Measurements from ENCODE around the gene CUTA. TPM values are rescaled to one million over a fixed set of nuclear protein-coding genes. Genes with fewer than 3 reads are reported as not detected.
A peak's percentile ranks its signal among the peaks of the same experiment; 100 is the strongest.

Gene CUTA
- total RNA-seq, 1 experiment from 2014 or later: 257 TPM

DNA sequence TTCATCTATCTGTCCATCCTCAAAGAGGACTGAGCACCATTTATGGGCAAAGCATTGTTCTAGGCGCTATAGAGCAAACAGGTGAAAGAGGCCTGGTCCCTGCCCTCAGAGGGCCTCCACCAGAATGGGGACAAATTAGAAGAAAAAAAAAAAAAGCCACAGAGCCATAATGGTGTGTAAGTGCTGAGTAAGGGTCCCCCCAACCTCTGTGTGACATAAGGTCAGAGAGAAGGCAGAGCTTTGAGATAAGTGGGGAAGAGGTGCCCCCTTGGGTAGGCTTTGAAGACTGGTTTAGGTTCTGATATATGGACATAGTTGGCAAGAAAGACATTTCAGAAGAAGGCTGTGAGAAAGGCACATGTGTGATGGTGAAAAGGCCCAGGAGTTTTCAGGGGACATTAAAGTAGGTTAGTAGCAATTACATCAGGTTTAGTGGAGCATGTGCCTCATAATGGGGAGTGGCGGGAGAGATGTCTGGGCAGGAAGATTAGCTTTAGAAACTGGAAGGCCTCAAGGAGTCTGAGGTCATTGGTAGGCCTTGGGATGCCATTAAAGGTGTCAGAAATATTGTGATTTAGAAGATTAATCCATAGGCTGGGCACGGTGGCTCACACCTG, 21.2 kb upstream of the CUTA start:
- no peak overlapping the region for H2BK12ac ChIP-seq (ENCODE audit: insufficient read length, low read depth, low read length)
- H2BK20ac ChIP-seq (ENCODE audit: low read depth, low read length, poor library complexity, severe bottlenecking): no peak overlapping the region
- H3T11ph ChIP-seq (ENCODE audit: low read length): no peak overlapping the region
- H2BK120ac ChIP-seq (ENCODE audit: low read depth, low read length, poor library complexity, severe bottlenecking): no peak overlapping the region
- no peaks in the 10 kb centered on the region for H3K79me2 ChIP-seq (ENCODE audit: insufficient read depth, low read length)
- H2BK5ac ChIP-seq (ENCODE audit: insufficient read length, low read length): no peak overlapping the region
- peaks cover 5% of the 10 kb centered on the region for H3K79me1 ChIP-seq (ENCODE audit: insufficient read depth, low read depth, low read length, poor library complexity, severe bottlenecking)
- Mint-ChIP-seq H3K4me1 (peaks cover 9 to 11% of the 10 kb centered on the region in 2 experiments), H3K9me3 (no peaks in the 10 kb centered on the region), H3K27me3 (ENCODE audit: low read depth) (no peaks in the 10 kb centered on the region), H3K4me3 (no peak overlapping the region), H3K36me3 (ENCODE audit: insufficient read depth in 1 of 3, low read depth in 3 of 3) (peaks cover 71 to 94% (median 88%) of the 10 kb centered on the region in 3 experiments), H3K27ac (peak overlapping the region in 2 of 3 experiments; percentile 19 to 81; a peak in 2 of 7 replicates)
- H3K4me1 ChIP-seq (ENCODE audit: insufficient read depth, low read length): no peaks in the 10 kb centered on the region
- H2AK5ac ChIP-seq (ENCODE audit: insufficient read length, low read length): no peak overlapping the region
- no peak overlapping the region for H4K91ac ChIP-seq (ENCODE audit: insufficient read length, low read depth, low read length)
- H3K4ac ChIP-seq (ENCODE audit: low read depth, low read length): no peak overlapping the region
- H3K18ac ChIP-seq (ENCODE audit: insufficient read length, low read depth, low read length): no peak overlapping the region
- no peak overlapping the region for H3K14ac ChIP-seq (ENCODE audit: insufficient read depth, low read length)
- no peak overlapping the region for H3K9ac ChIP-seq (ENCODE audit: extremely low read depth, insufficient read length, low read length)
- no peak overlapping the region for H4K5ac ChIP-seq (ENCODE audit: insufficient read length, low read depth, low read length)
- H3K4me2 ChIP-seq (ENCODE audit: insufficient read depth, insufficient read length, low read length): no peak overlapping the region
- no CpG with 5 or more reads among the region's 3 CpGs for WGBS (ENCODE audit: extremely low coverage, insufficient read length, low lambda C conversion rate)
- no peak overlapping the region for H3K27ac ChIP-seq (ENCODE audit: insufficient read length, low read depth, low read length)
- no peak overlapping the region for H2AFZ ChIP-seq (ENCODE audit: low read length)
- H4K20me1 ChIP-seq (ENCODE audit: control insufficient read depth, insufficient read depth, insufficient read length): no peaks in the 10 kb centered on the region
- H3K27me3 ChIP-seq (ENCODE audit: insufficient read depth, low read length): no peaks in the 10 kb centered on the region
- no peak overlapping the region for H3K56ac ChIP-seq (ENCODE audit: insufficient read length, low read depth, low read length)
- no peak overlapping the region for H3K23ac ChIP-seq (ENCODE audit: insufficient read length, low read depth, low read length)
- H2BK15ac ChIP-seq (ENCODE audit: low read depth, low read length): no peak overlapping the region
- no peak overlapping the region for H4K8ac ChIP-seq (replicated peaks; ENCODE audit: insufficient read length, low read depth, low read length)
- TF ChIP-seq, protein P1, sequence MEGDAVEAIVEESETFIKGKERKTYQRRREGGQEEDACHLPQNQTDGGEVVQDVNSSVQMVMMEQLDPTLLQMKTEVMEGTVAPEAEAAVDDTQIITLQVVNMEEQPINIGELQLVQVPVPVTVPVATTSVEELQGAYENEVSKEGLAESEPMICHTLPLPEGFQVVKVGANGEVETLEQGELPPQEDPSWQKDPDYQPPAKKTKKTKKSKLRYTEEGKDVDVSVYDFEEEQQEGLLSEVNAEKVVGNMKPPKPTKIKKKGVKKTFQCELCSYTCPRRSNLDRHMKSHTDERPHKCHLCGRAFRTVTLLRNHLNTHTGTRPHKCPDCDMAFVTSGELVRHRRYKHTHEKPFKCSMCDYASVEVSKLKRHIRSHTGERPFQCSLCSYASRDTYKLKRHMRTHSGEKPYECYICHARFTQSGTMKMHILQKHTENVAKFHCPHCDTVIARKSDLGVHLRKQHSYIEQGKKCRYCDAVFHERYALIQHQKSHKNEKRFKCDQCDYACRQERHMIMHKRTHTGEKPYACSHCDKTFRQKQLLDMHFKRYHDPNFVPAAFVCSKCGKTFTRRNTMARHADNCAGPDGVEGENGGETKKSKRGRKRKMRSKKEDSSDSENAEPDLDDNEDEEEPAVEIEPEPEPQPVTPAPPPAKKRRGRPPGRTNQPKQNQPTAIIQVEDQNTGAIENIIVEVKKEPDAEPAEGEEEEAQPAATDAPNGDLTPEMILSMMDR (conservative IDR thresholded peaks at IDR 0.05): no peak
- no peaks in the 10 kb centered on the region for H3K9me3 ChIP-seq (ENCODE audit: control insufficient read depth, low read depth, low read length)
- DNase-seq: no peak
- no peaks in the 10 kb centered on the region for H3K23me2 ChIP-seq (ENCODE audit: insufficient read length, low read depth, low read length, poor library complexity, severe bottlenecking)

Measured in H9 (cell line).